ENCODE results near the gene FBLN5. TPM values are rescaled to one million over a fixed set of nuclear protein-coding genes. Genes with fewer than 3 reads are reported as not detected.
A peak's percentile ranks its signal among the peaks of the same experiment; 100 is the strongest.

FBLN5 gene
- total and polyA plus RNA-seq, 4 donors: 3.9 to 21.8 (median 14.8) TPM

GRCh38 chr14:91891101-91891500, 56.4 kb downstream of the FBLN5 start (continued):
- TF ChIP-seq REST (IDR thresholded peaks at IDR 0.05): no peak

GRCh38 chr14:91890291-91890749, 57.2 kb downstream of the FBLN5 start:
- TF ChIP-seq FOXA2 (IDR thresholded peaks at IDR 0.05) (no peak), SP1 (IDR thresholded peaks at IDR 0.05) (no peak), EGR1 (IDR thresholded peaks at IDR 0.05; ENCODE audit: low read depth in 2 of 2) (no peak), REST (IDR thresholded peaks at IDR 0.05) (no peak), TAF1 (conservative IDR thresholded peaks at IDR 0.05) (no peak), NR2F2 (IDR thresholded peaks at IDR 0.05) (no peak), GABPA (IDR thresholded peaks at IDR 0.05 in 1 of 2, conservative IDR thresholded peaks at IDR 0.05 in 1 of 2) (no peak), ATF3 (IDR thresholded peaks at IDR 0.05) (no peak), RAD21 (IDR thresholded peaks at IDR 0.05) (no peak), CTCF (IDR thresholded peaks at IDR 0.05; ENCODE audit: low read depth, low read length, missing input control) (no peak), FOXA1 (IDR thresholded peaks at IDR 0.05) (no peak), YY1 (IDR thresholded peaks at IDR 0.05) (no peak), HNF4G (IDR thresholded peaks at IDR 0.05) (no peak), MAX (IDR thresholded peaks at IDR 0.05) (no peak), RXRA (IDR thresholded peaks at IDR 0.05) (no peak), ZBTB33 (IDR thresholded peaks at IDR 0.05) (no peak), JUND (IDR thresholded peaks at IDR 0.05) (no peak), HNF4A (conservative IDR thresholded peaks at IDR 0.05) (no peak)
- Histone ChIP-seq H3K27ac (ENCODE audit: low read depth in 1 of 2, low read length in 2 of 2) (peak overlapping the region in 1 of 2 donors; percentile 82), H3K9me3 (ENCODE audit: control insufficient read depth in 4 of 4, low read length in 3 of 4) (no peaks in the 10 kb centered on the region), H3K27me3 (ENCODE audit: control insufficient read depth in 4 of 4, insufficient read depth in 4 of 4, low read length in 3 of 4) (no peaks in the 10 kb centered on the region), H3K4me3 (ENCODE audit: low read depth in 1 of 3, low read length in 3 of 3) (no peak overlapping the region), H3K36me3 (ENCODE audit: control insufficient read depth in 4 of 4, insufficient read depth in 3 of 4, low read depth in 1 of 4, low read length in 3 of 4) (no peaks in the 10 kb centered on the region), H3K9ac (ENCODE audit: low read depth in 1 of 2, low read length in 2 of 2) (no peak overlapping the region), H3K4me1 (ENCODE audit: control insufficient read depth in 4 of 4, insufficient read depth in 4 of 4, low read length in 3 of 4) (peaks cover 10 to 21% (median 18%) of the 10 kb centered on the region in 4 donors)
- WGBS: 69% methylated on average over 5 of the region's 5 CpGs
- no peak for DNase-seq (ENCODE audit: low spot score)

Data from liver (tissue), 9 donors.